Calu3 (cell line): ENCODE measurements around the gene CAPZA1. TPM values are rescaled to one million over a fixed set of nuclear protein-coding genes. Genes with fewer than 3 reads are reported as not detected.

ENCODE experiments used
- Bru-seq: library from RNA; stranded (reverse); fragments of 400-500 nt; gene quantifications from one replicate; lab custom pipeline; 2021; lab: Mats Ljungman, UMichigan
- BruChase-seq, 2 experiments: library from RNA; stranded (reverse); fragments of 400-500 nt; gene quantifications; one replicate each; lab custom pipeline; 2021; lab: Mats Ljungman, UMichigan
- BruUV-seq: library from RNA; stranded (reverse); fragments of 400-500 nt; replicated peaks from 2 replicates; lab custom pipeline; 2021; lab: Mats Ljungman, UMichigan
- CTCF ChIA-PET: fragments of 300-600 bp; sonication (Branson Sonifier 250); formaldehyde crosslinking; loops from one replicate; lab custom pipeline; 2022; ENCODE audit warnings: antibody characterized with exemption; lab: Charles Lee
- DNase-seq: peaks from one replicate; pipeline ENCODE4 v3.0.0; 2022
- H3K27ac Mint-ChIP-seq: one replicate; pipeline ENCODE4 v1.8.0; 2022; ENCODE audit warnings: mixed read lengths; ENCODE audit not compliant: unreplicated experiment
- H3K27me3 Mint-ChIP-seq: one replicate; pipeline ENCODE4 v1.8.0; 2022; ENCODE audit warnings: mixed read lengths; ENCODE audit not compliant: unreplicated experiment
- H3K36me3 Mint-ChIP-seq: one replicate; pipeline ENCODE4 v1.8.0; 2022; ENCODE audit warnings: mild to moderate bottlenecking, moderate library complexity, mixed read lengths; ENCODE audit not compliant: insufficient read depth, unreplicated experiment
- H3K4me1 Mint-ChIP-seq: one replicate; pipeline ENCODE4 v1.8.0; 2022; ENCODE audit warnings: mild to moderate bottlenecking, low read depth, mixed read lengths; ENCODE audit not compliant: unreplicated experiment
- H3K4me3 Mint-ChIP-seq: one replicate; pipeline ENCODE4 v1.8.0; 2022; ENCODE audit warnings: mild to moderate bottlenecking, low read depth, moderate library complexity, mixed read lengths; ENCODE audit not compliant: unreplicated experiment
- H3K9me3 Mint-ChIP-seq: one replicate; pipeline ENCODE4 v1.8.0; 2022; ENCODE audit warnings: low read depth, mixed read lengths; ENCODE audit not compliant: unreplicated experiment
- intact Hi-C: fragments of 100-400 bp; cut with micrococcal nuclease; formaldehyde crosslinking; loops from one replicate; pipeline ENCODE4 v1.10.0; 2022; ENCODE audit not compliant: unreplicated experiment
- long read RNA-seq: library from polyadenylated mRNA; stranded (forward); transcript quantifications from one replicate; pipeline ENCODE4 v2.0.0, GENCODE V29; 2022
- total RNA-seq: library from RNA; stranded (reverse); gene quantifications from 2 replicates; pipeline ENCODE4 v1.2.3, GENCODE V29; 2022
- TF ChIP-seq, protein P1 (sequence below): fragments of 200-600 bp; IDR thresholded peaks from one replicate; pipeline ENCODE4 v1.8.0; 2022; ENCODE audit warnings: antibody characterized with exemption; ENCODE audit not compliant: unreplicated experiment

CAPZA1 gene
- total RNA-seq (103 and 117 TPM in 2 replicates), Bru-seq, nascent RNA (percentile 93 among the genes with signal in this experiment), BruChase-seq, experiment 1, labeled RNA remaining after a 6-hour chase (percentile 93 among the genes with signal in this experiment), BruChase-seq, experiment 2, labeled RNA remaining after a 2-hour chase (percentile 89 among the genes with signal in this experiment)
- long read RNA-seq, transcript CAPZA1-201 (10 exons, 3,020 nt) = major isoform, 185 of 198 reads
- long read RNA-seq, partial matches to known transcripts = 2 of 198 reads
- long read RNA-seq, other reads (novel, unspliced or antisense) = 11 of 198 reads

GRCh38 chr1:112619518-112620376 is at the start of gene CAPZA1:
CAPZA1 (plus strand) TSS chr1:112619832; CDS start chr1:112619845, 13 bp downstream.
- TF ChIP-seq, protein P1, sequence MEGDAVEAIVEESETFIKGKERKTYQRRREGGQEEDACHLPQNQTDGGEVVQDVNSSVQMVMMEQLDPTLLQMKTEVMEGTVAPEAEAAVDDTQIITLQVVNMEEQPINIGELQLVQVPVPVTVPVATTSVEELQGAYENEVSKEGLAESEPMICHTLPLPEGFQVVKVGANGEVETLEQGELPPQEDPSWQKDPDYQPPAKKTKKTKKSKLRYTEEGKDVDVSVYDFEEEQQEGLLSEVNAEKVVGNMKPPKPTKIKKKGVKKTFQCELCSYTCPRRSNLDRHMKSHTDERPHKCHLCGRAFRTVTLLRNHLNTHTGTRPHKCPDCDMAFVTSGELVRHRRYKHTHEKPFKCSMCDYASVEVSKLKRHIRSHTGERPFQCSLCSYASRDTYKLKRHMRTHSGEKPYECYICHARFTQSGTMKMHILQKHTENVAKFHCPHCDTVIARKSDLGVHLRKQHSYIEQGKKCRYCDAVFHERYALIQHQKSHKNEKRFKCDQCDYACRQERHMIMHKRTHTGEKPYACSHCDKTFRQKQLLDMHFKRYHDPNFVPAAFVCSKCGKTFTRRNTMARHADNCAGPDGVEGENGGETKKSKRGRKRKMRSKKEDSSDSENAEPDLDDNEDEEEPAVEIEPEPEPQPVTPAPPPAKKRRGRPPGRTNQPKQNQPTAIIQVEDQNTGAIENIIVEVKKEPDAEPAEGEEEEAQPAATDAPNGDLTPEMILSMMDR = no peak
- BruUV-seq = no TSS peak

GRCh38 chr1:112575154-112575804 is 44.4 kb upstream of the CAPZA1 start:
- no peaks in the 10 kb centered on the region for H3K27me3 Mint-ChIP-seq
- TF ChIP-seq, protein P1 = no peak
- no peaks in the 10 kb centered on the region for H3K36me3 Mint-ChIP-seq
- intact Hi-C loops = no loop called here
- BruUV-seq = no TSS peak
- no peak overlapping the region for H3K4me3 Mint-ChIP-seq
- no peak for DNase-seq
- CTCF ChIA-PET = no interaction called here
- H3K27ac Mint-ChIP-seq = no peak overlapping the region
- H3K9me3 Mint-ChIP-seq = no peaks in the 10 kb centered on the region
- no peaks in the 10 kb centered on the region for H3K4me1 Mint-ChIP-seq

More at GRCh38 chr1:112619518-112620376, at the start of gene CAPZA1:
- peak; percentile 84 for DNase-seq
- Mint-ChIP-seq H3K4me3 (peak within 1 kb of the TSS; percentile 93), H3K9me3 (no peaks in the 10 kb centered on the region), H3K27me3 (no peaks in the 10 kb centered on the region), H3K27ac (peak within 1 kb of the TSS; percentile 97), H3K4me1 (peaks cover 1% of the 10 kb centered on the region), H3K36me3 (peaks cover 42% of the 10 kb centered on the region)
- CTCF ChIA-PET = interaction anchor here (1.1 kb wide), 1 partner anchor 229 kb away, joined by 3 read pairs; no protein-coding TSS in a partner anchor
- intact Hi-C loops = loop anchor here (2.0 to 10.0 kb wide), 3 partner anchors 85 to 227 kb away; partner anchors contain the start of gene WNT2B

- no TSS peak for BruUV-seq
- no peak for DNase-seq
- Mint-ChIP-seq H3K27ac (no peak overlapping the region), H3K4me3 (no peak overlapping the region), H3K4me1 (no peaks in the 10 kb centered on the region), H3K9me3 (no peaks in the 10 kb centered on the region), H3K36me3 (peaks cover under 1% of the 10 kb centered on the region), H3K27me3 (no peaks in the 10 kb centered on the region)
- TF ChIP-seq, protein P1 = no peak
- intact Hi-C loops = no loop called here
- CTCF ChIA-PET = no interaction called here
These were observed 43.4 kb upstream of the CAPZA1 start for GRCh38 chr1:112576240-112576639.
